IPS-20b (cell line): ENCODE measurements around the gene WDR70.
"Not testable (repeated sequence)": the region's sequence is repeated elsewhere in the genome, so short reads cannot be mapped to it uniquely, and the experiment has no call there.

ENCODE experiments used
- H3K27ac ChIP-seq: one replicate; pipeline ENCODE4 v1.5.1; 2013; ENCODE audit warnings: low read length
- H3K27me3 ChIP-seq: 2 replicates; pipeline ENCODE4 v1.6.1; 2013; ENCODE audit warnings: mild to moderate bottlenecking, low read length, inconsistent platforms; ENCODE audit not compliant: insufficient read depth
- H3K36me3 ChIP-seq: 2 replicates; pipeline ENCODE4 v1.6.1; 2013; ENCODE audit warnings: low read depth, mild to moderate bottlenecking, inconsistent platforms, low read length, moderate library complexity; ENCODE audit not compliant: insufficient read depth
- H3K4me1 ChIP-seq: 2 replicates; pipeline ENCODE4 v1.6.1; 2013; ENCODE audit warnings: mild to moderate bottlenecking, control low read depth, inconsistent platforms, low read length, moderate library complexity; ENCODE audit not compliant: insufficient read depth
- H3K4me3 ChIP-seq: 2 replicates; pipeline ENCODE4 v1.5.1; 2013; ENCODE audit warnings: mild to moderate bottlenecking, low read length, inconsistent platforms
- H3K9ac ChIP-seq: 2 replicates; pipeline ENCODE4 v1.6.1; 2013; ENCODE audit warnings: low read depth, mild to moderate bottlenecking, inconsistent platforms, low read length, moderate library complexity
- H3K9me3 ChIP-seq: 2 replicates; pipeline ENCODE4 v1.6.1; 2013; ENCODE audit warnings: mild to moderate bottlenecking, low read depth, low read length, inconsistent platforms; ENCODE audit not compliant: insufficient read depth

The WDR70 gene

DNA sequence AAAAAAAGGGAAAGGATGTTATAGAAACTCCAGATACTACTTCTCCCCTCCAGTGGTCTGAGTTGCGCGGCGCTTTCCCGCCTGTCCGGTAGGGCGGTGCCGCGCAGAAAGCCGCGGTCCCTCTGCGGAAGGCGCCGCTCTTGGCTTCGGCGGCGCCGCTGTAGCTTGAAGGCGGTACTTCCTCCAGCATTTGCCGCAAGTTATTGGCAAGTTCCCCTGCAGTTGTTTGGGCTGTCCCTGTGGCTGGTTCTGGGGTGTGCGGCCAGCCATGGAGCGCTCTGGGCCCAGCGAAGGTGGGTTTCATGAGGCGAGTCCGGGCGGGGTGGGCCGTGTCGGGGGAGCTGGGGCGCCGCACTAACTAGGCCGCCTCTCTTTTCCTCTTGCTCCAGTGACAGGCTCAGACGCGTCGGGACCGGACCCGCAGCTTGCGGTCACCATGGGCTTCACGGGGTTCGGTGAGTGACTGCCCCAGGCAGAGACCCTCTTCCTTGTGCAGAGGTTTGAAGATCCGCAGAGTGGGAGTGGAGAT is at the start of gene WDR70:
Gene WDR70, plus strand, starts transcription at position 219 of the 529 bp plus-strand sequence. Its CDS starts 50 bp downstream, at position 269.
- H3K4me3 ChIP-seq, result peak within 1 kb of the TSS; percentile 91
- not testable (repeated sequence) for H3K27ac ChIP-seq

DNA sequence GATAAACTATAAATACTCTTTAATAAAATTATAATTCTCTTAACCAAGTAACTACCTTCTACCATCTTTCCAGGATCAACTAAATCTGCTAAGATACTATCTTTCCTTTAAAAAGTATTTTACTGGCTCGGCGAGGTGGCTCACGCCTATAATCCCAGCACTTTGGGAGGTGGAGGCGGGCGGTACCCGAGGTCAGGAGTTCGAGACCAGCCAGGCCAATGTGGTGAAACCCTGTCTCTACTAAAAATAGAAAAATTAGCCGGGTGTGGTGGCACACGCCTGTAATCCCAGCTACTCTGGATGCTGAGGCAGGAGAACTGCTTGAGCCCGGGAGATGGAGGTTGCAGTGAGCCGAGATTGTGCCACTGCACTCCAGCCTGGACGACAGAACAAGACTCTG is 44.4 kb upstream of the WDR70 start:
- not testable (repeated sequence) for H3K27ac ChIP-seq, H3K9ac ChIP-seq, H3K27me3 ChIP-seq, H3K9me3 ChIP-seq, H3K4me3 ChIP-seq, H3K4me1 ChIP-seq
- H3K36me3 ChIP-seq, result peaks cover 87% of the 10 kb centered on the region

More for the DNA sequence above, at the start of gene WDR70:
- not testable (repeated sequence) for H3K9me3 ChIP-seq, H3K27me3 ChIP-seq, H3K4me1 ChIP-seq, H3K36me3 ChIP-seq
- peak within 1 kb of the TSS; percentile 76; the same call in 1 of the 2 replicates for H3K9ac ChIP-seq

DNA sequence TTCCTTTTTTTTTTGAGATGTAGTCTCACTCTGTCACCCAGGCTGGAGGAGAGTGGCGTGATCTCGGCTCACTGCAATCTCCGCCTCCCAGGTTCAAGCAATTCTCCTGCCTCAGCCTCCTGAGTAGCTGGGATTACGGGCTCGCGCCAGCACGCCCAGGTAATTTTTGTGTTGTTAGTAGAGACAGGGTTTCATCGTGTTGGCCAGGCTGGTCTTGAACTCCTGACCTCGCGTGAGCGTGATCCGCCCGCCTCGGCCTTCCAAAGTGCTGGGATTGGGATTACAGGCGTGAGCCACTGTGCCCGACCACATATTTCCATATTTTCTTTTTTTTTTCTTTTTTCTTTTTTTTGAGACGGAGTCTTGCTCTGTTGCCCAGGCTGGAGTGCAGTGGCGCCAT is 36.4 kb upstream of the WDR70 start:
- H3K27ac ChIP-seq, H3K9me3 ChIP-seq, H3K27me3 ChIP-seq, H3K4me3 ChIP-seq, H3K4me1 ChIP-seq, H3K9ac ChIP-seq: not testable (repeated sequence)
- H3K36me3 ChIP-seq, result peaks cover 88% of the 10 kb centered on the region

DNA sequence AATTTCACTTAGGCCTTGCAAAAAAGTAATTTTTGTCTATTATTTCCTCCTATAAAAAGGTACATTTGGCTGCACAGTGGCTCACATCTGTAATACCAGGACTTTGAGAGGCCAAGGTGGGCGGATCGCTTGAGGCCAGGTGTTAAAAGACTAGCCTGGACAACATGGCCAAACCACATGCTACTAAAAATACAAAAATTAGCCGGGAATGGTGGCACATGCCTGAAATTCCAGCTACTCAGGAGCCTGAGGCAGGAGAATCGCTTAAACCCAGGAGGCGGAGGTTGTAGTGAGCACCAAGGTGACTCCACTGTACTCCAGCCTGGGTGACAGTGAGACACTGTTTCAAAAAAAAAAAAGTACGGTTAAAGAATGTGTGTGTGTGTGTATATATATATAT is 24.0 kb upstream of the WDR70 start:
- Histone ChIP-seq H3K27me3 (no peaks in the 10 kb centered on the region), H3K9me3 (no peaks in the 10 kb centered on the region), H3K9ac (no peak overlapping the region), H3K36me3 (peaks cover 80% of the 10 kb centered on the region), H3K4me3 (no peak overlapping the region), H3K4me1 (no peaks in the 10 kb centered on the region), H3K27ac (no peak overlapping the region)

DNA sequence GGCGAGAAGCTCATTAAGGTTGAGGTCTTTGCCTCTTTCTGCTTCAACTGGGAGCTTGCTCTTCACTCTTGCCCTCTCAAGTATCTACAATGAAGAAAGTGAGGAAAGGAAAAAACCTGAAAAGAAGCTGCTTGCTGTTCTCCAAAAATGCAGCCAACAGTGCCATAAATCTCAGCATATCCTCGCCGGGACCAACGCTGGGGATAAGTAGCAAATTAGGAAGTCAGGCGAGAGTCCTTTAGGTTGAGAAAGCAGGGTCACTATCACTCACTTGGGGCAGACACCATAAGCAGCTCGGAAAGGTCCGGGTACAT is 8.6 kb upstream of the WDR70 start:
- Histone ChIP-seq H3K27me3 (no peaks in the 10 kb centered on the region; the same call in 1 of the 2 replicates), H3K4me3 (peak overlapping the region; percentile 100), H3K9ac (peak overlapping the region; percentile 99), H3K9me3 (no peaks in the 10 kb centered on the region), H3K27ac (peak overlapping the region; percentile 56), H3K36me3 (peaks cover 3% of the 10 kb centered on the region), H3K4me1 (peaks cover 5% of the 10 kb centered on the region; the same call in 1 of the 2 replicates)

DNA sequence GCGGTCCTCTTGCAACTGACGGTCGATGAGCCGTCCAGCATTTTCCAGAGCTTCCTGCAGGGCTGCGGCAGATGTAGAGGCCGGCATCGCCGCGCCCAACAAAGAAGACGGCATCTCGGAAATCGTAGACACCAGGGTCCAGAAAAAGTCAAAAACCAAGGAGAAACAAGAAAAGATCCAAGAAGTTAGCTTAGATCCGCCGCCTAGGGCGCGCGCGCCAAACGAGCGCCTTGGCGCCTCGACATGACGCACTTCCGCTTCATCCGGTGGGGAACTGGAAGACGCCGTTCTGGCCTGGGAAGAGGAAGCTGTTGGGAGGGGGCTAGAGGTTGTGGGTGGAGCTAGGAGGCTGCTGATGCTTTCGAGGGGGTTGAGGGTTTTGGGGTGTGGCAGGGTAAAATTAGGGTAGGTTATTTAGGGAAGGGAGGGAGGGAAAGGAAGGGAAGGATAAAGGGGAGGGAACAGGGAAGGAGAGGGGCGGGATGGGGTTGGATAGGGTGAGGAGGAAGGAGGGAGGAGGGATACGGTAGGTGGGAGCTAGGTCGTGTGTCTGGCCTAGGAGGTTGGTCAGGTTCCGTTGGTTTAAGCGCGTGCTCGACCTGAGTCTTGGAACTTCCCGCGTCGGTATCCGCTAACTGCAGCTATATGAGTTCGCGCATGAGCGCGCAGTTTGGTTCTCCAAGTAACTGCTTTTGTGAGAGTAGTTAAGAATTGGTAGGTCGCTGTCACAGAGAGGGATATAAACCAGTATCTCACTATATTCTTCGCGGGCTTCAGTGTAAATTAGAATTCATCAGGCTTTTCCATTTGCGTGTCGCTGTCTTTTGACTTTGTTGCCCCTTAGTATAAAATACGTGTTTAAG is 8.0 kb upstream of the WDR70 start, which contains the start of gene NUP155:
Gene NUP155, minus strand, starts transcription at position 243 of the 863 bp plus-strand sequence. Its CDS starts 129 bp downstream, at position 114.
- Histone ChIP-seq H3K4me1 (peaks cover 5% of the 10 kb centered on the region; the same call in 1 of the 2 replicates), H3K9ac (peak within 1 kb of the TSS; percentile 99), H3K27ac (peak within 1 kb of the TSS; percentile 56), H3K36me3 (peaks cover 3% of the 10 kb centered on the region), H3K4me3 (peak within 1 kb of the TSS; percentile 100), H3K9me3 (no peaks in the 10 kb centered on the region), H3K27me3 (no peaks in the 10 kb centered on the region; the same call in 1 of the 2 replicates)

DNA sequence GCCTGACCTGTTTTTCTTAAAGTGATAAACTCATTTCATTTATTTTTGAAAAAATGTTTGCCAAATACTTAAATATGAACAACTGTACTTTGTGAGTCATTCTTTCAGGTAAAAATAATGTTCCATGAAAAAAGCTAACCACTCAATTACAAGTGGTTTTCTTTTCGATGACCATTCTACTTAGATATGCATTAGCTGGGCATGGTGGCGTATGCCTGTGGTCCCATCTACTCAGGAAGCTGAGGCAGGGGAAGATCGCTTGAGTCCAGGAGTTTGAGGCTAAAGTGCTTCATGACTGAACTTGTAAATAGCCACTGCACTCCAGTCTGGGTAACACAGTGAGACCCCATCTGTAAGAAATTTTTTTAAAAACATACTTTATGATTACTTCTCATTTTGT is 4.0 kb upstream of the WDR70 start:
- H3K4me1 ChIP-seq, result no peaks in the 10 kb centered on the region

DNA sequence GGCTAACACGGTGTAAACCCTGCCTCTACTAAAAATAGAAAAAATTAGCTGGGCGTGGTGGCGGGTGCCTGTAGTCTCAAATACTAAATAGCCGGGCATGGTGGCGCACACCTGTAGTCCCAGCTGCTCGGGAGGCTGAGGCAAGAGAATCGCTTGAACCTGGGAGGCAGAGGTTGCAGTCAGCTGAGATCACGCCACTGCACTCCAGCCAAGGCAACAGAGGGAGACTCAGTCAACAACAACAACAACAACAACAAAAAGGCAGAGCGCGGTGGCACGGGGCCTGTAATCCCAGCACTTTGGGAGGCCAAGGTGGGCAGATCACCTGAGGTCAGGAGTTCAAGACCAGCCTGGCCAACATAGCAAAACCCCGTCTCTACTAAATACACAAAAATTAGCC is 1.1 kb upstream of the WDR70 start:
- not testable (repeated sequence) for H3K27ac ChIP-seq, H3K4me3 ChIP-seq, H3K9me3 ChIP-seq, H3K9ac ChIP-seq, H3K36me3 ChIP-seq, H3K27me3 ChIP-seq, H3K4me1 ChIP-seq

More for the DNA sequence above, 4.0 kb upstream of the WDR70 start:
- Histone ChIP-seq H3K27me3 (no peaks in the 10 kb centered on the region; the same call in 1 of the 2 replicates), H3K9me3 (no peaks in the 10 kb centered on the region), H3K27ac (no peak overlapping the region), H3K36me3 (no peaks in the 10 kb centered on the region), H3K9ac (no peak overlapping the region), H3K4me3 (no peak overlapping the region)

DNA sequence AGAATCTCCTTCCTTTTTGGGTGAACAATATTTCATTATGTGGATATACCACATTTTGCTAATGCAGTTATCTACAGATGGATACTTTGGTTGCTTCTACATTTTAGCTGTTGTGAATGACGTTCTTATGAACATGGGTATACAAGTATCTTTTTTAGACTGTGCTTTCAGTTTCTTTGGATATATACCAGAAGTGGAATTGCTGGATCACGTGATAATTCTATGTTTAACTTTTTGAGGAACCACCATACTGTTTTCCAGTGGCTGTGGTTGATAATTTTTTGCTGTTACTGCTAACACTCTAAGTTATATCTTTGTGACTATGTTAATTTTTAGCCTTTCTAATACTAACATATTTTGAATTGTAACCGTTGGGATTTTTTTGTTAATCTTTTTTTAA is 12.5 kb downstream of the WDR70 start:
- no peaks in the 10 kb centered on the region for H3K4me1 ChIP-seq
- H3K27ac ChIP-seq, result no peak overlapping the region
- H3K9me3 ChIP-seq, result no peaks in the 10 kb centered on the region
- H3K27me3 ChIP-seq, result no peaks in the 10 kb centered on the region
- no peak overlapping the region for H3K4me3 ChIP-seq
- no peak overlapping the region for H3K9ac ChIP-seq
- peaks cover 32% of the 10 kb centered on the region for H3K36me3 ChIP-seq

DNA sequence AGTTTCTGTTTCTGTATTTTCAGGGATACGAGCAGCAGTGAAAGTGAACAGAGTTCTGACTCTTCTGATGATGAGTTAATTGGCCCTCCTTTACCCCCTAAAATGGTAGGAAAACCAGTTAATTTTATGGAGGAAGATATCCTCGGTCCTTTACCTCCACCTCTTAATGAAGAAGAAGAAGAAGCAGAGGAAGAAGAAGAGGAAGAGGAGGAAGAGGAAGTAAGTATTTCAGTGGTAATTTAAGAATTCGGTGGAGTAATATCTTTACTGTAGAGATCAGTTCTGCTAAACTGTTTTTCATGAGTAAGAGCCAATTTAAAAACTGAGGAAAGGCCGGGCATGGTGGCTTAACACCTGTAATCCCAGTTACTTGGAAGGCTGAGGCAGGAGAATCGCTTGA is 17.2 kb downstream of the WDR70 start:
- Histone ChIP-seq H3K9me3 (no peaks in the 10 kb centered on the region), H3K27ac (no peak overlapping the region), H3K9ac (no peak overlapping the region), H3K36me3 (peaks cover 41% of the 10 kb centered on the region), H3K4me1 (no peaks in the 10 kb centered on the region), H3K4me3 (no peak overlapping the region), H3K27me3 (no peaks in the 10 kb centered on the region)

DNA sequence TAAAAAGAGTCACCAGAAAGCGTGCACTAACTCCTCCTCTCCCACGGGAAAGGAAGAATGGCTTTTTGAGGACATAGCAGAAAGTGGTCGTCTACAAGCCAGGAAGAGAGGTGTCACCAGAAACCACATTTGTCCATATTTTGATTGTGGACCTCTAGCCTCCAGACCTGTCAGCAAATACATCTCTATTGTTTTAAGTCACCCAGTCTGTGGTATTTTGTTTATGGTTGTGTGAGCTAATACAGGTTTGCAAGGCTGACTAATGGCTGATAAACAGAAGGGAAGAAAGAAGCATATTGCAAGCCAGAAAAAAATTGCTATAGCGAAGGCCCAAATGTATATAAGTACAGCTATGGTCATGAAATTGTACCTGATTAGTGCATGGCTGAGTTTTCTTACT is 21.4 kb downstream of the WDR70 start:
- no peak overlapping the region for H3K9ac ChIP-seq
- peaks cover 17% of the 10 kb centered on the region for H3K36me3 ChIP-seq
- H3K9me3 ChIP-seq, result no peaks in the 10 kb centered on the region
- no peaks in the 10 kb centered on the region for H3K4me1 ChIP-seq
- no peaks in the 10 kb centered on the region for H3K27me3 ChIP-seq
- no peak overlapping the region for H3K4me3 ChIP-seq
- H3K27ac ChIP-seq, result no peak overlapping the region

DNA sequence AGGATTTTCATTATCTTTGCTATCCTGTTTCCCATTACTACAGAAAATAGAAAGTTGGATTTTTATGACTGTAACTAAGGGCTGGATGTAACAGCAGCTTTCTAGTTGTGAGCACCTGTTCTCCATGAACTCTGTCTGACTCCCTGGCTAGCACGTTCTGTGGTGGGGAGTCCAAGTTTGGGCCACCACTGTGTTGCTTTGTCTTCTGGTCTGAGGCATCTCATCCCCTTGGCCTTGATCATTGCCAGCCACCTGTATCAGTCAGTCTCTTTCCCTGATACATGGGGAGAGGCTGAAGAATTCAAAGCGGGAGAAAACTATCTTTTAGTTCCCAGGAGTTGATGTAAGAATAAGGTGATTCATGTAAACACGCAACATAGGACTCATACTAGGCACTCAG is 33.4 kb downstream of the WDR70 start:
- Histone ChIP-seq H3K36me3 (0 out of 2 replicates have a peak, but pooled peaks cover 7% of the 10 kb centered on the region), H3K9ac (no peak overlapping the region), H3K4me1 (no peaks in the 10 kb centered on the region), H3K9me3 (no peaks in the 10 kb centered on the region), H3K27ac (no peak overlapping the region), H3K4me3 (no peak overlapping the region), H3K27me3 (no peaks in the 10 kb centered on the region)
